HG03139 (cell line): ENCODE measurements around the gene TFE3.
"Not testable (repeated sequence)": the region's sequence is repeated elsewhere in the genome, so short reads cannot be mapped to it uniquely, and the experiment has no call there.

Experiments used
- ATAC-seq: cut with Tn5 transposase; IDR thresholded peaks from one replicate; pipeline ENCODE4 v1.9.1; 2021; ENCODE audit not compliant: unreplicated experiment

TFE3 gene

DNA sequence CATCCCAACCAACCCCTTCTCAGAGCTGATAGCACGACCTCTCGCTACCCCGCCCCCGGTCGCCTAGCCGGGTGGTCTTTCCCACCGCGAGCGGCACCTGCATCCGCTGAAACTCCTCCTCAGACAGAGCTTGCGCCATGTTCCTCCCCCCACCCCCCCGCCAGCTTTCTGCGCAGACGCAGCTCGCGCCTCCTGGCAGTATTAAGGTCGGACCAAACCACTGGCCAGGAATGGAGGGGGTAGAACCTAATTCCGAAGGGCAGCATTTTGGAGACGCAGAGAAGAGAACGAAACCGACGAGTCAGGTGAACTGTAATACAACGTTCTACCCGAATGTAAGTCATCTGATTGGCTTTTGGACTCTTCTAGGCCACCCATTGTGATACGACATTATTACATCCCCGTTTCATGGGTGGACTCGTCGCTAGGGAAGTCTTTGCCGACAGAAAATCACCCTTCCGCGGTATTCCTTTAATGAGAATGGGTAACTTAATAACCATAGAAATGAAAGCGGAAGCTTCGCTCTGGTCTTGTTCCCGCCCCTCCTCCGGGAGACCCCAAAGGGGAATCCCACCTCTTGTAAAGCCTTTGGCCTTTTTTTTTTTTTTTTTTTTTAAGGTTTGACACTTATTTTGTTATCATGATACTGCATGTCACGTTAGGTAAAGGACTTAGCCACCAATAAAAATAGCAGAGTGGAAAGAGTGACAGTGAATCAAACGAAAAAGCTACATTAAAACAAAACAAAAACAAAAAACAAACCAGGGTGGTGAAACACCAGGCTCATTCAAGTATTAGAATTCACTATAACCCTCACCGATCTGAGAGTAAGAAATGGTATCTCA is 40.8 kb downstream of the TFE3 start, which contains the start of gene GRIPAP1:
GRIPAP1 (minus strand) TSS at position 174 of the 845 bp plus-strand sequence; CDS start at position 139, 35 bp downstream.
- ATAC-seq, result peak; percentile 65

DNA sequence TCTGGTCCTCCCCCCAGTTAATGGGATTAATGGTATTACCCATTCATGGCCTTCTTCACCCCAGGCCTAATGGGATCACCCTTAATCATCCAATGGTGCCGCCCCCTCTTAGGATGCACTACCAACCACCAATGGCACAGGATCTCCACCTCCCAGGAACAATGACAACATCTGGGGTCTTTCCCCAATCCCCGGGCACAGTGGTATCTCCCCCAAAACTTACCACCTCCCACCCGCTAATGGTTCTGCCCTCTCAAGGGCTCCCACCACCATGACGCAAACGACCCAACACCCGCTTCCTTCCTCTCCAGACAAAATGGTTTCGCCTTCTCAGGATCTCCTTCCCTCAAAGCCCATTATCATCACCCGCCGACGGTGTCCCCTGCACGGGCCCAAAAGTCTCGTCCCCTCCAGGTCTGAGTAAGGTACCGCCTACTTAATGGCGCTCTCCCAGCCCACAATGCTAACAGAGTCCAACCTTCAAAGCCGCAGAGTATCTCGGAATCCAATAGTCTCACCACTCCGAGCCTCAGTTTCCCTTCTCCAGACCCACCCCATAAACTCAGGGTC is 41.6 kb downstream of the TFE3 start:
- peak; percentile 17 for ATAC-seq

DNA sequence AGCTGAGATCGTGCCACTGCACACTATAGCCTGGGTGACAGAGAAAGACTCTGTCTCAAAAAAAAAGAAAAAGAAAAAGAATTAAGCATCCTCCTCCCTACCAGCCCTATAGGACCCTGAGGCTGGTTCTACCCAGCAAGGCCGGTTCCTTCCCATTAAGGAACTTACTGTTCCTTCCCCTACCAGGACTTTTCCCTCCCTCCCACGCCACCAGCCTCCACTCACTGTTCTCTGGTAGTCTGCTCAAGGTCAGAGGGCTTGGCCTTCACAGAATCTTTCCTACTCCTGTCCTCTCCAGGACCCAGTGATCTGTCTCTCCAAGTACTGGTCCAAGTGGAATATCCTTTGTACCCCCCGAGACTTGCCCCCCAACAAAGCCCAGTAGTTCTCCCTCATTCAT is 42.5 kb downstream of the TFE3 start:
- no peak for ATAC-seq

DNA sequence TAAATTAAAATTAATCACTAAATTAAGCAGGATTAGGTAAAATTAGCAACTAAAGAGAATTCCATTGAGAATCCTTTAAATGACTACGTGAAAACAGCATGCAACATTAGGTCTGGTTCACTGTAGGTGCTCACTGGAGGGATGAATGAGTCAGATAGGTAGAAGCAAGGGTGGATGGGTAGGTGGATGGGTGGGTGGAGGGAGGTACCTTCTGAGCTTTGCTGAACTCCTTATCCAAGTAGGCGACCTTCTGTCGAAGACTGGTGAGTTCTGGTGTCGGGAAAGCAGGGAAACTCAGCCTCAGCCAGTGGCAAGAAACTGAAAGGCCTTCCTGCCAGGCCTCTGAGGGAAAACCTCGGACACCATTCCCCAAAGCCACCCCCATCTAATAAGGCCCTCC is 44.1 kb downstream of the TFE3 start:
- no peak for ATAC-seq

DNA sequence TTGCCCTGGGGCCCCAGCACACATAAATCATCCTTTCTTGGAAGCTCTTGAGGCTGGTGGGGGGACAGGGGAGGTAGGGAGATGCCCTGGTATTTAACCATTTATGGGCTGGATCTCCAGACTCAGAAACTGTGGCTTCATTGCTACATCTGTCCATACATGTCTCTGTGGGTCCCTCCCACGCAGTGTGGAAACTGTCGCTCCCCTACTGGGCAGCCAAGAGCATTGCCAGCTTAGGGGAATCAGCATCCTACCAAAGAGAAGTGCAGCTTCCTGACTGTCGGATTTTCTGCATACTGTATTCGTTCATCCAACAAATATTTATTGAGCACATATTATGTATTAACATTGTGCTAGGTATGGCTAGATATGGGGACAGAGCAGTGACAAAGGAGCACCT is 44.8 kb downstream of the TFE3 start:
- no peak for ATAC-seq

DNA sequence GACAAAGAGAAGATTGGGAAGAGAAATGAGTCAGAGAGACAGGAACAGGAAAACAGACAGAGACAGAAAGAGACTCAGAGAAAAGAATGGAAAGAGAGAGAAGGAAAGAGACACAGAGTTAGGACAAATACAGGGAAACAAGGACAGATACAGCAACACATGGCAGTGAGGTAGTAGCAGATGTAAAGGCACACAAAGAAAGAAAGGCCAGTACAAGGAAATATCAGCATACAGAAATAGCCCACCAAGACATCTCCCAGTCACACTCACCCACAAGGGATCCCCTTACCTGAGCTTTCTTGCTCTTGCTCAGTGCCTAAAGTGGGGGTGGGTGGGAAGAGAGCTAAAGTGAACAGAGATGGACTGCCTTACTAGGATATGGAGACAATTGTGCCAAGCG is 45.3 kb downstream of the TFE3 start:
- ATAC-seq, result no peak

DNA sequence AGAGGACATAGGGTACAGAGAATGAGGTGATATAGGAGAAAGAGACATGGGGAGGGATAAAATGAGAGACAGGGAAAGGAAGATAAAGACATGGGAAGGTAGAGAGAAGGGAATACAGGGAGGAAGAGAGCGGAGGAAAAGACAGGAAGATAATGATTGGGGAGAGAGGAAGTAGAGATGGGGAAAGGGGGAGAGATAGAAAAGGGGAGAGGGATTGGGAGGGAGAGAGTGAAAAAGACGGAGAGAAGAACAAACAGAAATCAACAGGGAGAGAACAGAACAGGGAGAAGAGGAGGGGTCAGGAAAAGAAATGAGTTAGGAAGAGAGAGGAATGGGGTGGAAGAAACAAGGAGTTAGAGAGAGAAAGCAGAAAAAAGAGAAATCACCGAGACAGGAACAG is 45.7 kb downstream of the TFE3 start:
- ATAC-seq, result no peak

DNA sequence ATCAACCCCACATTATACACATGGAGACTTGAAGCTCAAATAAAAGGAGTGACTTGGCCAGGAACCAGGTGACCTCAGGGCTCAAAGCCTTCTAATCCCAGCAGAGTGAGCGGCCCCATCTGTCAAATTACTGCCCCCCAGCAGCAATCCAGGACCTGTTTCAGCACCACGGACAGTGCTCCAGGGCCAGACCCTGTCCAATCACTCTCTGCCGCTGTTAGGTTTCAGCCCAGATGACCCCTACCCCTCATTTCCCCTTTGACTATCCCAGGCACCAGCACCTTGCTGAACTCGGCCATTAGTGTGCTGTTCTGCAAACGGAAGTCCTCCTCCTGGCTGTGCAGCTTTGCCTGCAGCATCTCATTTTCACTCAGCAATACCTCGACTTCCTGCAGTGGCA is 46.2 kb downstream of the TFE3 start:
- ATAC-seq, result no peak

DNA sequence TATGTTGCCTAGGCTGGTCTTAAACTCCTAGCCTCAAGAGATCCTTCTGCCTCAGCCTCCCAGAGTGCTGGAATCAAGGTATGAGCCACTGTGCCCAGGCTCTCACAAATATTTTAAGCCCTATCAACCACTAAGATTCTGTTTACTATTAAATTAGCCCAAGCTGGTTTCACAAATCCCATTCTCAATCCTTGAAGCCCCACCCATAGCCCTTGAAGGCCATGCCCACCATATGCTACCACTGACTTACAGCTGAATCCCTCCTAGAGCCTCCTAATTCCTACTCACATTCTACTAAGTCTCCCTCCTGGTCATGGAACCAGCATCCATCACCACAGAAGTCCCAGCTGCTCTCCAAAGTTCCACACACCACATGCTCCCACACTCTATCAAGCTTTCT is 50.8 kb downstream of the TFE3 start:
- ATAC-seq, result no peak

DNA sequence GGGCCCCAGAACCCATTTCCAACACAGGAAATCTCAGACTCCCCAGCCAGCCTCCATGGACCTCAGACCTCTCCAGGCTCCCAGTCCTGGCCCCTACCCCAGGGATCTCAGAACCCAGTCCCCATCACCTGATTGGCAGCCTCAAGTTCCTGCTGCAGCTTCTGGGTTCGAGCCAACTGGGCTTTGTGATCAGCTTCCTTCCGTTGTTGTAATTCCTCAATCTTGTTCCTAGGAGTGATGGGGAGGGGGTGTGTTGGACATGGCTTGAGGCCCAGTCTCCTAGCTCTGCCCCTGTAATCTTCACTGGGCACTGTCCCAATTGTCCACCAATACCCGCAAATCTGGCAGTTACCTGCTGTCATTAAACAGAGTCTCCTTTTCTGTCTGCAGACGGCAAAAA is 53.7 kb downstream of the TFE3 start:
- ATAC-seq, result no peak

DNA sequence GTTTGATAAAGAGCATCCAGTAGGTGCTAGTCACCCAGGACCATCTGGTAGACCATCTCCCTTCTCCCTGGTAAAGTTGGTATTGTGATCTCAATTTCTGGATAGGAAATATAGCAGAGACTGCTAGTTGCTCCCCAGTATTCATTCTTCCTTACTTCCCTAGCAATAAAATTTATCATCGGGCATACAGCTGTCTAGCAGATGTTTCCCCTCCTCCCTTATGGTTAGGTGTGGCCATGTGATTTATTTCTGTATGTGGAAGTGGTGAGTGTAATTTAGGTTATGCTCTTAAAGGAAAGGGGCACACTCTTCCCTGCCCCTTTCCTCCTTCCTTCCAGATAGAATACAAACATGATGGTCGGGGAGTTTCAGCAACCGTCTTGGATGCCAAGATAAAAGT is 59.3 kb downstream of the TFE3 start:
- ATAC-seq, result no peak

DNA sequence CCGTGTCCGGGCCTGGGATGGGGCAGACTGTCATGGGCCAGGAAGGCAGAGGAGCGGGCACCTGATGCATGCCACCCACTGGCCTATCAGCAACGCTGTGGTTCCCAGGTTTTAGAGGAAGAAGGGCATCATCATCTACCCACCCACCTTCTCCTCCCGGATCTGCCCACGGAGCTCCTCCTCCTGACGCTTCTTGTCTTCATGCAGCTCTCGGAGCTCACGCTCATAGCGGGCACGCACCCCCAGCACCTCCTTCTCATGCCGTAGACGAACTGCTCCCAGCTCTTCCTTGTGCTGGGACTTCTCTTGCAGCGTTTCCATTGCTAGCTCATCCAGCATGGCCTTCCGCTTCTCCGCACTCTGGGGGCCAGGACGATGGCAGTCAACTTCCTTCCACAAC is 60.1 kb downstream of the TFE3 start:
- no peak for ATAC-seq

DNA sequence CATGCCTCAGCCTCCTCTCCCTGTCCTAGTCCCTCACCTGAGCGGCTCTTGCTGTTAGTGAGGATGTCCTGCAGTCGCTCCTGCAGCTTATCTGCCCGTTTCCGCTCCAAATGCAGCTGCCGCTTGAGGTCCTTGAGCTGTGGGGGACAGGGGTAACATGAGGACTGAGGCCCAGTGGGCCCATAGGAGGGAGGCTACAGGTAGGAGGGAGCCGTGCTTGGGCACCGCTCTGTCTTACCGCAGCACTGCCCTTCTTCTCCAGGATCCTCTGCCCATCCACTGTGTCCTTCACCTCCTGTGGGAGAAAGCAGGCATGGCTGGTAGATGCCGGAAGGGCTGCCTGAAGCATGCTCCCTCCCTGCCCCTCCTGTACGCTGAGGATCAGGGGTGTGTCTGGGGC is 62.0 kb downstream of the TFE3 start:
- ATAC-seq, result no peak

DNA sequence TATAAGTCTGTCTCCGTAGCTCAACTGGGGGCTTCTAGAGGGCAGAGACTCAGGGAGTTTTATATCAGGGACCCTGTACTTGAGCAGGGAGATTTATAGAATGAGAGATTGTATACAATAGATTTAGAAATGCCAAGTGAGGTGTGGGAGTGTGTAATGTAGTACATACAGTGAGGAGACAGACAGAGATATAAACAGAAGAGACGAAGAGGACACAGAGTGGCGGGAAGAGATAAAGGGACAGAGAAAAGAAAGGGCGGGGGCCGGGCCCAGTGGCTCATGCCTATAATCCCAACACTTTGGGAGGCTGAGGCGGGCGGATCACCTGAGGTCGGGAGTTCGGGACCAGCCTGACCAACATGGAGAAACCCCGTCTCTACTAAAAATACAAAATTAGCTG is 62.8 kb downstream of the TFE3 start:
- not testable (repeated sequence) for ATAC-seq
